ENCODE measurements around the gene VAV3. TPM values are rescaled to one million over a fixed set of nuclear protein-coding genes. Genes with fewer than 3 reads are reported as not detected.

The VAV3 gene
- total and polyA plus RNA-seq, 2 of the 8 experiments (the other 6 are each of a cell fraction or from before 2014, with no cell fraction given): 2.9 to 7.9 TPM

DNA sequence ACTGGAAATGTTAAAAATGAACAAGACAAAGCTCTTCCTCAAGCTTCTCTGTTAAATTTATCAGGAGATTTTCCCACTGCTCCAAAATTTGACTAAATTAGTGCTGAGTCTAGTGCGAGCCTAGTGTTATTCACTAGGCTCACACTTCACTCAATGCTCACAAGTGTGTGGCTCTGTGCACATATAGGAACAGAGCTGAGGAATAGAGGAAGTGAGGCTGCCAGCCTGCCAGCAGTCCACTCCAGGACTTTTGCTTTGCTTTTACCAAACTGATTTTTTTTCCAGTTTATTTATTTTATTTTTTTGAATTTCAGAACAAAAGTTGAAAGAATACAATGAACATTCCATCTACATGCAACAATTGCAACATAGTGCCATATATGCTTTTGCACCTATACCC, 87.2 kb downstream of the VAV3 start:
- Histone ChIP-seq H4K5ac (ENCODE audit: insufficient read length, low read depth, low read length) (no peak overlapping the region), H2AK5ac (ENCODE audit: low read depth, low read length) (no peak overlapping the region), H2BK12ac (ENCODE audit: low read depth, low read length) (no peak overlapping the region), H3K79me1 (ENCODE audit: low read depth, low read length) (no peaks in the 10 kb centered on the region), H2BK120ac (replicated peaks; ENCODE audit: low read depth, low read length) (no peak overlapping the region), H3K23ac (ENCODE audit: insufficient read length) (no peak overlapping the region), H2AFZ (ENCODE audit: low read length) (no peak overlapping the region), H4K20me1 (replicated peaks in 1 of 2; ENCODE audit: control insufficient read depth in 1 of 2, insufficient read depth in 2 of 2, low read length in 2 of 2) (no peaks in the 10 kb centered on the region), H3K4me3 (ENCODE audit: extremely low read depth in 1 of 4, insufficient read depth in 2 of 4, low read depth in 3 of 4, low read length in 4 of 4) (no peak overlapping the region), H4K8ac (ENCODE audit: extremely low read depth, insufficient read depth, low read length) (no peak overlapping the region), H3K23me2 (ENCODE audit: low read depth, low read length) (no peaks in the 10 kb centered on the region), H3K14ac (ENCODE audit: insufficient read length) (no peak overlapping the region), H2BK20ac (ENCODE audit: low read length) (no peak overlapping the region), H3K36me3 (ENCODE audit: control insufficient read depth in 2 of 4, insufficient read depth in 4 of 4, low read length in 3 of 4) (no peaks in the 10 kb centered on the region), H3K4me2 (ENCODE audit: insufficient read depth in 1 of 2, low read depth in 2 of 2, low read length in 2 of 2) (no peak overlapping the region), H3K4me1 (replicated peaks in 1 of 4; ENCODE audit: control insufficient read depth in 3 of 4, insufficient read depth in 4 of 4, low read length in 3 of 4) (peaks cover 0 to 5% (median 0%) of the 10 kb centered on the region in 4 experiments; a peak in 2 of 7 replicates), H3K79me2 (ENCODE audit: control insufficient read depth in 1 of 2, insufficient read depth in 2 of 2, low read length in 2 of 2) (no peaks in the 10 kb centered on the region), H2BK5ac (ENCODE audit: low read depth, low read length) (no peak overlapping the region), H2BK15ac (ENCODE audit: low read length) (no peak overlapping the region), H4K91ac (replicated peaks; ENCODE audit: insufficient read length, low read length) (no peak overlapping the region), H3K27ac (ENCODE audit: low read depth, low read length) (no peak overlapping the region), H3K9me3 (ENCODE audit: insufficient read depth in 2 of 2, low read depth in 1 of 2, low read length in 1 of 2) (no peaks in the 10 kb centered on the region), H3K4ac (replicated peaks; ENCODE audit: insufficient read length, low read depth, low read length) (no peak overlapping the region), H3K18ac (ENCODE audit: extremely low read depth, low read length) (no peak overlapping the region), H3K9ac (replicated peaks in 1 of 4; ENCODE audit: extremely low read depth in 1 of 4, low read depth in 3 of 4, low read length in 3 of 4) (no peak overlapping the region), H3K56ac (replicated peaks; ENCODE audit: insufficient read length, low read depth, low read length) (no peak overlapping the region), H3K27me3 (replicated peaks in 1 of 4; ENCODE audit: control insufficient read depth in 3 of 4, extremely low read depth in 1 of 4, insufficient read depth in 3 of 4, low read length in 3 of 4) (no peaks in the 10 kb centered on the region)
- no peak for TF ChIP-seq CBX5 (IDR thresholded peaks at IDR 0.05; ENCODE audit: low read depth, low read length)
- CTCF ChIA-PET (ENCODE audit: partially characterized antibody): interaction anchor here (1.1 kb wide), 2 partner anchors 14 to 22 kb away, joined by 3 read pairs; no protein-coding TSS in a partner anchor
- POLR2A ChIA-PET (ENCODE audit: partially characterized antibody): no interaction called here
- 85% methylated on average over 1 of the region's 1 CpG; no CpG with 5 or more reads in 1 of the 2 experiments for WGBS, 2 experiments (ENCODE audit: extremely low coverage in 1 of 2, insufficient coverage in 1 of 2, insufficient read length in 1 of 2, insufficient replicate concordance in 2 of 2, low coverage in 1 of 2, low lambda C conversion rate in 2 of 2, missing lambda C conversion rate in 1 of 2)
- DNase-seq (ENCODE audit: low read depth in 1 of 2, low spot score in 2 of 2) (no peak), FAIRE-seq (no peak)
